BJ (cell line): ENCODE measurements around the gene CACNA2D3. TPM values are rescaled to one million over a fixed set of nuclear protein-coding genes. Genes with fewer than 3 reads are reported as not detected.

Experiments
- CTCF ChIA-PET: fragments of 350-600 bp; formaldehyde crosslinking; extraction: SDS; loops from one replicate; lab custom pipeline; 2021; ENCODE audit warnings: antibody characterized with exemption, inconsistent platforms; lab: Yijun Ruan, JAX
- POLR2A ChIA-PET: fragments of 300-600 bp; sonication (Branson Sonifier 250); formaldehyde crosslinking; extraction: SDS; loops from one replicate; lab custom pipeline; 2021; ENCODE audit warnings: antibody characterized with exemption; lab: Charles Lee
- DNase-seq: peaks from one replicate; pipeline ENCODE4 v3.0.0-alpha.2; 2011; ENCODE audit warnings: low read depth
- H3K27me3 ChIP-seq: 2 replicates; pipeline ENCODE4 v1.6.0; 2011; ENCODE audit warnings: low read length; ENCODE audit not compliant: control insufficient read depth, insufficient read depth
- H3K36me3 ChIP-seq: 2 replicates; pipeline ENCODE4 v1.5.1; 2011; ENCODE audit warnings: low read length; ENCODE audit not compliant: control insufficient read depth, insufficient read depth
- H3K4me3 ChIP-seq: 2 replicates; pipeline ENCODE4 v1.5.1; 2011; ENCODE audit warnings: low read depth, mild to moderate bottlenecking, control low read depth, low read length
- CTCF ChIP-seq: IDR thresholded peaks from 2 replicates; pipeline ENCODE4 v1.5.1; 2011; ENCODE audit warnings: low read depth, mild to moderate bottlenecking, control low read depth, inconsistent platforms, low read length, moderate library complexity; ENCODE audit not compliant: insufficient read depth
- polyA plus RNA-seq: library from polyadenylated mRNA; depleted of rRNA; stranded (reverse); fragments of >200 nt; gene quantifications from 2 replicates; pipeline ENCODE4 v1.2.3, GENCODE V29; 2011

Gene CACNA2D3
- polyA plus RNA-seq, 1 experiment = 0.56 TPM

GRCh38 chr3:54211097-54211496, 88.7 kb downstream of the CACNA2D3 start:
- no peak for TF ChIP-seq CTCF
- DNase-seq = no peak
- no peaks in the 10 kb centered on the region for H3K36me3 ChIP-seq
- ChIA-PET CTCF (no interaction called here), POLR2A (no interaction called here)
- H3K4me3 ChIP-seq = no peak overlapping the region
- no peaks in the 10 kb centered on the region for H3K27me3 ChIP-seq

DNA sequence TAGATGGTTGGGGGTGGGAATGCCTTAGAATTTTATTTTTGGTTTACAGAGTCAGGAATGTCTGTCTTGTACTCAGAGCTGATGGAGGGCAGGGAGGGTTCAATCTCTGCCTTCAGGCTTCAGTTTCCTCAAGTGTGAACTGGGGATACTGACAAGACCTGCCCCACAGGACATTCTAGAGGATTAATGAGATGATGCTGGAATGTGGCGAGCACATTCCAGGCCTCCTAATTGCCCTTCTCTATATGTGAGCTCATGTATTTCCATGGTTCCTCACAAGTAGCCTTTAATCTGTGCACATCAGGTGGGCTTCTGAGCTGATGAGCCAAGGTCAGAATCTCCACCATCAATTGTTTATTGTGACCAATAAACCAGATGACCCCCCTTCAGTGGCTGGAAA, 90.4 kb downstream of the CACNA2D3 start:
- POLR2A ChIA-PET = no interaction called here
- CTCF ChIA-PET = no interaction called here
- no peaks in the 10 kb centered on the region for H3K27me3 ChIP-seq
- H3K36me3 ChIP-seq = no peaks in the 10 kb centered on the region
- no peak for TF ChIP-seq CTCF
- H3K4me3 ChIP-seq = no peak overlapping the region
- no peak for DNase-seq

DNA sequence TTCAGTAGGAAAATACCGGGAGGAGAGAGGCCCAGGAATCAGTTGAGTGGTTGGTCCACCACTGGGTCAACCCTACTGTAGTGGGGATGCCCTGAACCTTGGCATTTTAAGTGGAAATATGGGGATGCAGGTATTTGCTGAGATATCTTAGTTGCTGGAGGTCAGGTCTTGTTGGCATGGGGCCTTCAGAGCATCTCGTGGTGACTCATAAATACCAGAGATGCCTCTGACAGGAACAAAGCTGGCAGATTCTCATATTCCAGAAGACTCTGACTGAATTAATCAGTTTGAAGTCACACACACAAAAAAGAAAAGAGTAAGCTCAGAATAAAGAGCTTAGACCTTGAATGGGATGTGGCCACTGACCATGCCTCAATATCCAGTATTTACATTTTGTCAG, 91.6 kb downstream of the CACNA2D3 start:
- H3K4me3 ChIP-seq = no peak overlapping the region
- H3K27me3 ChIP-seq = no peaks in the 10 kb centered on the region
- DNase-seq = no peak
- ChIA-PET CTCF (no interaction called here), POLR2A (no interaction called here)
- no peak for TF ChIP-seq CTCF
- H3K36me3 ChIP-seq = no peaks in the 10 kb centered on the region

DNA sequence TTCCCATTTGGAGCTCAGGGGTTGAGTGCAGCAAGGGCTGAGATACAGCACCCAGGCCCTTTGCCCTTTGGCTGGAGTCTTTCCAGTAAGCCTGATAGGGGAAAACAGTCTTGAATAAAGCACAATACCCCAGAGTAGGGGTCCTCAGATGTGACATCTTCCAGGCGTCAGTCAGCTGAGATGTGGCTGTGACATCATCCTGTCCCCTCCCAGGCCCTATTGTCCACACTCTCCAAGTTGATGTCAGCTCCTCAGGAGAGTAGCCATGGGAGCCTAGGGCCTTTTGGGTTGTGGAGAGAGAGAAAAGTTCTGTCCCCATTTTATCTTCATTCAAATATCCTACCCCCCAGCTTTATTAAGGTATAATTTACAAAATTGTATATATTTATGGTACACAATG, 92.5 kb downstream of the CACNA2D3 start:
- no peaks in the 10 kb centered on the region for H3K27me3 ChIP-seq
- H3K4me3 ChIP-seq = no peak overlapping the region
- H3K36me3 ChIP-seq = no peaks in the 10 kb centered on the region
- no peak for TF ChIP-seq CTCF
- ChIA-PET CTCF (interaction anchor here (0.5 to 1.1 kb wide), 2 partner anchors 9 to 11 kb away, joined by 4 read pairs; no protein-coding TSS in a partner anchor), POLR2A (no interaction called here)
- DNase-seq = no peak

DNA sequence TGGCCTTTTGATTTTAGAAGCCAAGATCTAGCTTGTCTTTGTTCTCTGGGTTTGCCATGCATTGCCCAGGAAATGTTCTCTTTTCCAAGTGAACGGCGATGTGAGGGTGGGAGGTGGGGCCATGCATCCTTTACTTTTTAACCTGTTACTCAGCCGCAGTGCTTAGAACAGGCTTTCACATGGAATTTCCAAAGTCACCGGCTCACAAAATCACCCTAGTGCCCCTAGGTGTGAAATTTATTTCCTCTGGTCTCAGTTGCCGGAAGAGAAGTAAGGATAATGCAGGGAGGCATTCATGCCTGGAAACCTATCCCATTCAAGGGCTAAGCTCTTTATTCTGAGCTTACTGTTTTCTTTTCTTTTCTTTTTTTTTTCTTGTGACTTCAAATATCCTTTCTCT, 93.2 kb downstream of the CACNA2D3 start:
- CTCF ChIA-PET = interaction anchor here (1.1 kb wide), 1 partner anchor 11 kb away, joined by 4 read pairs; no protein-coding TSS in a partner anchor

More for the DNA sequence above, 93.2 kb downstream of the CACNA2D3 start:
- Histone ChIP-seq H3K4me3 (no peak overlapping the region), H3K27me3 (no peaks in the 10 kb centered on the region), H3K36me3 (no peaks in the 10 kb centered on the region)
- no peak for DNase-seq
- TF ChIP-seq CTCF = no peak
- POLR2A ChIA-PET = interaction anchor here (0.6 kb wide), 1 partner anchor 276 kb away, joined by 3 read pairs; no protein-coding TSS in a partner anchor
